SU-DHL-6 (cell line): ENCODE measurements around the gene TUBA4A.
A peak's percentile ranks its signal among the peaks of the same experiment; 100 is the strongest.

Source experiments
- H2AFZ ChIP-seq: fragments of 200-600 bp; sonication (generic); 2 replicates; pipeline ENCODE4 v1.6.1; 2014; ENCODE audit warnings: low read depth, mild to moderate bottlenecking, moderate library complexity, mixed read lengths, antibody characterized with exemption, low read length; ENCODE audit not compliant: severe bottlenecking
- H3F3A ChIP-seq: fragments of 200-600 bp; shearing (Covaris generic); 2 replicates; pipeline ENCODE4 v1.6.0; 2016; ENCODE audit warnings: antibody characterized with exemption, mild to moderate bottlenecking; ENCODE audit not compliant: insufficient read depth
- H3K27ac ChIP-seq: fragments of 200-600 bp; sonication (generic); 2 replicates; pipeline ENCODE4 v1.5.1; 2016; ENCODE audit warnings: low read depth, mild to moderate bottlenecking, low read length, moderate library complexity, mixed read lengths
- H3K27me3 ChIP-seq: fragments of 200-600 bp; sonication (generic), shearing (Covaris generic); 2 replicates; pipeline ENCODE4 v1.6.0; 2014; ENCODE audit warnings: mild to moderate bottlenecking, low read length
- H3K36me3 ChIP-seq: fragments of 200-600 bp; sonication (generic); 2 replicates; pipeline ENCODE4 v1.6.1; 2014; ENCODE audit warnings: mild to moderate bottlenecking, low read length, mixed read lengths
- H3K4me2 ChIP-seq: fragments of 300-600, 200-600 bp; shearing (Covaris generic), sonication (generic); 2 replicates; pipeline ENCODE4 v1.6.0; 2014; ENCODE audit warnings: low read length, low read depth, mild to moderate bottlenecking; ENCODE audit not compliant: poor library complexity, severe bottlenecking
- H3K4me3 ChIP-seq: fragments of 200-600 bp; sonication (generic); 2 replicates; pipeline ENCODE4 v1.5.1; 2014; ENCODE audit warnings: antibody characterized with exemption, low read length, mild to moderate bottlenecking, mixed read lengths; ENCODE audit not compliant: insufficient read depth, poor library complexity, severe bottlenecking
- H3K79me2 ChIP-seq: fragments of 200-600 bp; sonication (generic); 2 replicates; pipeline ENCODE4 v1.6.1; 2014; ENCODE audit warnings: mild to moderate bottlenecking, low read length, moderate library complexity; ENCODE audit not compliant: insufficient read depth
- H3K9ac ChIP-seq: fragments of 200-600 bp; sonication (generic); 2 replicates; pipeline ENCODE4 v1.7.0; 2014; ENCODE audit warnings: mild to moderate bottlenecking, low read length
- H3K9me2 ChIP-seq: fragments of 200-600 bp; sonication (generic); replicated peaks from 2 replicates; pipeline ENCODE4 v1.6.1; 2014; ENCODE audit warnings: low read length; ENCODE audit not compliant: insufficient read depth
- H3K9me3 ChIP-seq: fragments of 200-600 bp; sonication (generic); 2 replicates; pipeline ENCODE4 v1.6.1; 2014; ENCODE audit warnings: low read length, mixed read lengths; ENCODE audit not compliant: insufficient read depth
- H4K20me1 ChIP-seq: fragments of 200-600 bp; sonication (generic); 2 replicates; pipeline ENCODE4 v1.6.1; 2014; ENCODE audit warnings: low read depth, mild to moderate bottlenecking, antibody characterized with exemption, low read length, moderate library complexity, mixed read lengths
- CTCF ChIP-seq: fragments of 200-600 bp; sonication (generic); IDR thresholded peaks from one replicate; pipeline ENCODE4 v1.5.1; 2017; ENCODE audit warnings: antibody characterized with exemption, mild to moderate bottlenecking, low read length, moderate library complexity; ENCODE audit not compliant: insufficient read depth, poor library complexity, severe bottlenecking
- EZH2phosphoT487 ChIP-seq: fragments of 200-600 bp; sonication (generic), shearing (Covaris generic); conservative IDR thresholded peaks from 2 replicates; pipeline ENCODE4 v1.6.1; 2018; ENCODE audit warnings: mild to moderate bottlenecking, antibody characterized with exemption, low read length, moderate library complexity, mixed read lengths

TUBA4A gene

GRCh38 chr2:219218217-219218731, 35.4 kb downstream of the TUBA4A start:
- no peaks in the 10 kb centered on the region for H3F3A ChIP-seq
- no peak overlapping the region for H3K27ac ChIP-seq
- H3K9me3 ChIP-seq = no peaks in the 10 kb centered on the region
- H3K4me2 ChIP-seq = peak overlapping the region; percentile 58
- no peaks in the 10 kb centered on the region for H3K27me3 ChIP-seq
- H3K9me2 ChIP-seq = no peaks in the 10 kb centered on the region
- no peaks in the 10 kb centered on the region for H4K20me1 ChIP-seq
- peak overlapping the region; percentile 50 for H3K9ac ChIP-seq
- H3K4me3 ChIP-seq = peak overlapping the region; percentile 46
- H3K36me3 ChIP-seq = no peaks in the 10 kb centered on the region
- peak overlapping the region; percentile 13 for H2AFZ ChIP-seq
- TF ChIP-seq CTCF = no peak
- TF ChIP-seq EZH2phosphoT487 = no peak
- H3K79me2 ChIP-seq = no peaks in the 10 kb centered on the region

GRCh38 chr2:219216535-219216915, 37.2 kb downstream of the TUBA4A start:
- H3K36me3 ChIP-seq = no peaks in the 10 kb centered on the region
- no peaks in the 10 kb centered on the region for H3K79me2 ChIP-seq
- TF ChIP-seq CTCF = no peak
- TF ChIP-seq EZH2phosphoT487 = no peak
- no peak overlapping the region for H3K9ac ChIP-seq
- no peaks in the 10 kb centered on the region for H4K20me1 ChIP-seq
- no peaks in the 10 kb centered on the region for H3K27me3 ChIP-seq
- no peaks in the 10 kb centered on the region for H3F3A ChIP-seq
- no peaks in the 10 kb centered on the region for H3K9me2 ChIP-seq
- H3K9me3 ChIP-seq = no peaks in the 10 kb centered on the region
- no peak overlapping the region for H3K4me3 ChIP-seq
- H3K27ac ChIP-seq = no peak overlapping the region
- H2AFZ ChIP-seq = no peak overlapping the region
- H3K4me2 ChIP-seq = no peak overlapping the region

- no peak for TF ChIP-seq EZH2phosphoT487
- TF ChIP-seq CTCF = no peak
- Histone ChIP-seq H4K20me1 (no peaks in the 10 kb centered on the region), H3K79me2 (no peaks in the 10 kb centered on the region), H3K9ac (no peak overlapping the region), H3K9me3 (no peaks in the 10 kb centered on the region), H3K36me3 (no peaks in the 10 kb centered on the region), H3K27ac (no peak overlapping the region), H3K4me2 (no peak overlapping the region), H3K27me3 (no peaks in the 10 kb centered on the region), H3K9me2 (no peaks in the 10 kb centered on the region), H3K4me3 (no peak overlapping the region), H2AFZ (no peak overlapping the region), H3F3A (no peaks in the 10 kb centered on the region)
Measured at GRCh38 chr2:219215871-219216534, 37.7 kb downstream of the TUBA4A start.
